Dermis microvascular lymphatic vessel endothelial cell (primary cell): ENCODE measurements around the gene MEF2D. TPM values are rescaled to one million over a fixed set of nuclear protein-coding genes. Genes with fewer than 3 reads are reported as not detected.

Experiments
- total RNA-seq: library from RNA; depleted of rRNA; stranded (reverse); fragments of >200 nt; gene quantifications from 2 replicates; pipeline ENCODE4 v1.2.1, GENCODE V29; 2014

The MEF2D gene
- total RNA-seq, 1 donor from 2014 or later = 4.1 TPM

Other genes starting within 250 kb of the MEF2D start
- 36.6 and 58.9 TPM in 2 replicates for gene SMG5, start 217.9 kb downstream of the MEF2D start, total RNA-seq
- 0.51 and 0.90 TPM in 2 replicates for gene TMEM79, start 216.4 kb downstream of the MEF2D start, total RNA-seq
- gene GLMP, start 205.1 kb downstream of the MEF2D start, total RNA-seq = 52.4 and 80.7 TPM in 2 replicates
- gene VHLL, start 201.5 kb downstream of the MEF2D start, total RNA-seq = 0.13 TPM in 2 replicates
- 495 and 559 TPM in 2 replicates for gene CCT3, start 162.5 kb downstream of the MEF2D start, total RNA-seq
- not detected in 2 replicates for gene TSACC, start 162.2 kb downstream of the MEF2D start, total RNA-seq
- gene RHBG, start 131.6 kb downstream of the MEF2D start, total RNA-seq = not detected in 2 replicates
- gene IQGAP3, start 71.8 kb upstream of the MEF2D start, total RNA-seq = 6.8 and 12.8 TPM in 2 replicates
- gene TTC24, start 78.9 kb upstream of the MEF2D start, total RNA-seq = not detected in 2 replicates
- 53.1 and 55.3 TPM in 2 replicates for gene NAXE, start 91.0 kb upstream of the MEF2D start, total RNA-seq
- 12.7 and 18.1 TPM in 2 replicates for gene GPATCH4, start 100.7 kb upstream of the MEF2D start, total RNA-seq
- gene HAPLN2, start 118.6 kb upstream of the MEF2D start, total RNA-seq = 0.13 TPM in 1 of 2 replicates, not detected in the other
- not detected in 2 replicates for gene BCAN, start 141.3 kb upstream of the MEF2D start, total RNA-seq
- 38.3 and 55.1 TPM in 2 replicates for gene NES, start 176.6 kb upstream of the MEF2D start, total RNA-seq
- gene CRABP2, start 204.8 kb upstream of the MEF2D start, total RNA-seq = 0.25 TPM in 1 of 2 replicates, not detected in the other
- 7.3 and 12.4 TPM in 2 replicates for gene METTL25B, start 227.7 kb upstream of the MEF2D start, total RNA-seq
- 6.0 and 7.2 TPM in 2 replicates for gene ISG20L2, start 228.0 kb upstream of the MEF2D start, total RNA-seq
- 29.8 and 46.7 TPM in 2 replicates for gene MRPL24, start 240.3 kb upstream of the MEF2D start, total RNA-seq